Measurements from ENCODE around the gene STBD1. TPM values are rescaled to one million over a fixed set of nuclear protein-coding genes. Genes with fewer than 3 reads are reported as not detected.

STBD1 gene
- total RNA-seq, 4 donors from 2014 or later, result 1.8 to 3.8 (median 2.4) TPM

Small RNA genes within 50 kb of the gene (small RNA-seq; reads per million reads assigned to genes)
- 0 reads per million in 4 donors for gene RNU6-1000P

Other genes with a start within 250 kb of the STBD1 start
- 1 to 10 TPM in 2 of 4 donors, under 1 TPM in 2; 0.85 to 2.7 (median 1.7) TPM for gene ART3, start 232.0 kb upstream of the STBD1 start, total RNA-seq
- gene NUP54, start 158.3 kb upstream of the STBD1 start, total RNA-seq, result 10 to 100 TPM; 19.5 to 45.4 (median 36.5) TPM
- 10 to 100 TPM; 50.3 to 91.2 (median 72.8) TPM for gene SCARB2, start 92.9 kb upstream of the STBD1 start, total RNA-seq
- under 1 TPM in 2 of 4 donors, not detected in 2; 0.44 to 0.76 TPM for gene FAM47E, start 55.0 kb upstream of the STBD1 start, total RNA-seq
- under 1 TPM in 1 of 4 donors, not detected in 3; 0.19 TPM for gene CCDC158, start 114.4 kb downstream of the STBD1 start, total RNA-seq
- 10 to 100 TPM; 20.3 to 50.9 (median 34.9) TPM for gene SHROOM3, start 128.5 kb downstream of the STBD1 start, total RNA-seq

Data from esophagus squamous epithelium (tissue), 4 donors.